ENCODE results near the gene PLD1. TPM values are rescaled to one million over a fixed set of nuclear protein-coding genes. Genes with fewer than 3 reads are reported as not detected.

PLD1 gene
- total and polyA plus RNA-seq, 2 of the 8 experiments (the other 6 are each of a cell fraction or from before 2014, with no cell fraction given) = 1.2 to 2.6 TPM

DNA sequence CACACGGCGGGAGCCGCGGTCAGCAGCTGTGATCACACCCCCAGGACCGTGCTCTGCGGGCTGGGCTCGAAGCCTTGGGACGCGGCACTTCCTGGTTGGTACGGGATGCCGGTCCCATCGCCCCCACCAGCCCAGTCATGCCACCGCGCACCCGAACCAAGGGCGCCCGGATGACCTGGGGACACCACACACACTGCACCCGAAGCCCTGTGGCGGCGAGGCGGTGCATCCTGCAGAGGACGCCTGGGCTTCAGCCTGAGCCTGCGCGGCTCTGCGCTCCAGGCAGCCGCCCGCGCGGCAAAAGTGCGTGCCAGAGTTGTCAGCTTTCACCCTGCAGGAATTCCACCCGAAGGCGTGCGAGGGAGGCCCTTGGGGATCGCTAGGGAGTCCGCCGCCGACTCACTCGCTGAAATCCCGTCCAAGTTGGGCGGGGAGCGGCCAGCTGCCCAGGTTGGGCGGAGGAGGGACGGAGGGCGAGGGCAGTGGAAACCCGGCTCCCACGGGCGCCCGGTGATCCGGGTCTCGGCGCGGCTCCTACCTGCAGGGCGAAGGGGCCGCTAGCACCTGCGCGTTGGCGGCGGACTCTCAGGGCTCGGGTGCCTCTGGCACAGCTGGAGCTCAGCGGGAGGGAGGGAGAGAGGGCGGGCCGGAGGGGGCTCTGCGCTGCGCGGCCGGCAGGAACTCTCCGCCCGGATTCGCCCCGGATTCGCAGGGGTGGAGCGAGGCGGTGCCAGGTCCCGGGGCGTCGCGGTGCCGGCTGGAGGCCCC is at the start of gene PLD1 (continued):
- TF ChIP-seq, protein P1, sequence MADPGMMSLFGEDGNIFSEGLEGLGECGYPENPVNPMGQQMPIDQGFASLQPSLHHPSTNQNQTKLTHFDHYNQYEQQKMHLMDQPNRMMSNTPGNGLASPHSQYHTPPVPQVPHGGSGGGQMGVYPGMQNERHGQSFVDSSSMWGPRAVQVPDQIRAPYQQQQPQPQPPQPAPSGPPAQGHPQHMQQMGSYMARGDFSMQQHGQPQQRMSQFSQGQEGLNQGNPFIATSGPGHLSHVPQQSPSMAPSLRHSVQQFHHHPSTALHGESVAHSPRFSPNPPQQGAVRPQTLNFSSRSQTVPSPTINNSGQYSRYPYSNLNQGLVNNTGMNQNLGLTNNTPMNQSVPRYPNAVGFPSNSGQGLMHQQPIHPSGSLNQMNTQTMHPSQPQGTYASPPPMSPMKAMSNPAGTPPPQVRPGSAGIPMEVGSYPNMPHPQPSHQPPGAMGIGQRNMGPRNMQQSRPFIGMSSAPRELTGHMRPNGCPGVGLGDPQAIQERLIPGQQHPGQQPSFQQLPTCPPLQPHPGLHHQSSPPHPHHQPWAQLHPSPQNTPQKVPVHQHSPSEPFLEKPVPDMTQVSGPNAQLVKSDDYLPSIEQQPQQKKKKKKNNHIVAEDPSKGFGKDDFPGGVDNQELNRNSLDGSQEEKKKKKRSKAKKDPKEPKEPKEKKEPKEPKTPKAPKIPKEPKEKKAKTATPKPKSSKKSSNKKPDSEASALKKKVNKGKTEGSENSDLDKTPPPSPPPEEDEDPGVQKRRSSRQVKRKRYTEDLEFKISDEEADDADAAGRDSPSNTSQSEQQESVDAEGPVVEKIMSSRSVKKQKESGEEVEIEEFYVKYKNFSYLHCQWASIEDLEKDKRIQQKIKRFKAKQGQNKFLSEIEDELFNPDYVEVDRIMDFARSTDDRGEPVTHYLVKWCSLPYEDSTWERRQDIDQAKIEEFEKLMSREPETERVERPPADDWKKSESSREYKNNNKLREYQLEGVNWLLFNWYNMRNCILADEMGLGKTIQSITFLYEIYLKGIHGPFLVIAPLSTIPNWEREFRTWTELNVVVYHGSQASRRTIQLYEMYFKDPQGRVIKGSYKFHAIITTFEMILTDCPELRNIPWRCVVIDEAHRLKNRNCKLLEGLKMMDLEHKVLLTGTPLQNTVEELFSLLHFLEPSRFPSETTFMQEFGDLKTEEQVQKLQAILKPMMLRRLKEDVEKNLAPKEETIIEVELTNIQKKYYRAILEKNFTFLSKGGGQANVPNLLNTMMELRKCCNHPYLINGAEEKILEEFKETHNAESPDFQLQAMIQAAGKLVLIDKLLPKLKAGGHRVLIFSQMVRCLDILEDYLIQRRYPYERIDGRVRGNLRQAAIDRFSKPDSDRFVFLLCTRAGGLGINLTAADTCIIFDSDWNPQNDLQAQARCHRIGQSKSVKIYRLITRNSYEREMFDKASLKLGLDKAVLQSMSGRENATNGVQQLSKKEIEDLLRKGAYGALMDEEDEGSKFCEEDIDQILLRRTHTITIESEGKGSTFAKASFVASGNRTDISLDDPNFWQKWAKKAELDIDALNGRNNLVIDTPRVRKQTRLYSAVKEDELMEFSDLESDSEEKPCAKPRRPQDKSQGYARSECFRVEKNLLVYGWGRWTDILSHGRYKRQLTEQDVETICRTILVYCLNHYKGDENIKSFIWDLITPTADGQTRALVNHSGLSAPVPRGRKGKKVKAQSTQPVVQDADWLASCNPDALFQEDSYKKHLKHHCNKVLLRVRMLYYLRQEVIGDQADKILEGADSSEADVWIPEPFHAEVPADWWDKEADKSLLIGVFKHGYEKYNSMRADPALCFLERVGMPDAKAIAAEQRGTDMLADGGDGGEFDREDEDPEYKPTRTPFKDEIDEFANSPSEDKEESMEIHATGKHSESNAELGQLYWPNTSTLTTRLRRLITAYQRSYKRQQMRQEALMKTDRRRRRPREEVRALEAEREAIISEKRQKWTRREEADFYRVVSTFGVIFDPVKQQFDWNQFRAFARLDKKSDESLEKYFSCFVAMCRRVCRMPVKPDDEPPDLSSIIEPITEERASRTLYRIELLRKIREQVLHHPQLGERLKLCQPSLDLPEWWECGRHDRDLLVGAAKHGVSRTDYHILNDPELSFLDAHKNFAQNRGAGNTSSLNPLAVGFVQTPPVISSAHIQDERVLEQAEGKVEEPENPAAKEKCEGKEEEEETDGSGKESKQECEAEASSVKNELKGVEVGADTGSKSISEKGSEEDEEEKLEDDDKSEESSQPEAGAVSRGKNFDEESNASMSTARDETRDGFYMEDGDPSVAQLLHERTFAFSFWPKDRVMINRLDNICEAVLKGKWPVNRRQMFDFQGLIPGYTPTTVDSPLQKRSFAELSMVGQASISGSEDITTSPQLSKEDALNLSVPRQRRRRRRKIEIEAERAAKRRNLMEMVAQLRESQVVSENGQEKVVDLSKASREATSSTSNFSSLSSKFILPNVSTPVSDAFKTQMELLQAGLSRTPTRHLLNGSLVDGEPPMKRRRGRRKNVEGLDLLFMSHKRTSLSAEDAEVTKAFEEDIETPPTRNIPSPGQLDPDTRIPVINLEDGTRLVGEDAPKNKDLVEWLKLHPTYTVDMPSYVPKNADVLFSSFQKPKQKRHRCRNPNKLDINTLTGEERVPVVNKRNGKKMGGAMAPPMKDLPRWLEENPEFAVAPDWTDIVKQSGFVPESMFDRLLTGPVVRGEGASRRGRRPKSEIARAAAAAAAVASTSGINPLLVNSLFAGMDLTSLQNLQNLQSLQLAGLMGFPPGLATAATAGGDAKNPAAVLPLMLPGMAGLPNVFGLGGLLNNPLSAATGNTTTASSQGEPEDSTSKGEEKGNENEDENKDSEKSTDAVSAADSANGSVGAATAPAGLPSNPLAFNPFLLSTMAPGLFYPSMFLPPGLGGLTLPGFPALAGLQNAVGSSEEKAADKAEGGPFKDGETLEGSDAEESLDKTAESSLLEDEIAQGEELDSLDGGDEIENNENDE (IDR thresholded peaks at IDR 0.05; ENCODE audit: insufficient replicate concordance, low read length) = no peak
- TF ChIP-seq RFX5 (IDR thresholded peaks at IDR 0.05; ENCODE audit: borderline replicate concordance, low read depth, low read length) = no peak
- peak; percentile 88 for TF ChIP-seq ASH2L (IDR thresholded peaks at IDR 0.05; ENCODE audit: low read length)
- peak; percentile 60; the same call in 1 of the 2 replicates for TF ChIP-seq TEAD4 (IDR thresholded peaks at IDR 0.05; ENCODE audit: low read depth, low read length)
- no peak for TF ChIP-seq SIRT6 (IDR thresholded peaks at IDR 0.05; ENCODE audit: low read length)
- TF ChIP-seq CHD2 (IDR thresholded peaks at IDR 0.05; ENCODE audit: low read length) = no peak
- TF ChIP-seq EZH2 (IDR thresholded peaks at IDR 0.05; ENCODE audit: low read depth, low read length, severe bottlenecking) = peak; percentile 68
- peak; percentile 94 for TF ChIP-seq KDM4A (IDR thresholded peaks at IDR 0.05; ENCODE audit: low read depth, low read length, severe bottlenecking)
- TF ChIP-seq CTBP2 (IDR thresholded peaks at IDR 0.05; ENCODE audit: borderline replicate concordance, insufficient read depth, insufficient read length, low read length) = no peak

Measured in H1 (cell line).